Stomach (tissue), 4 donors: ENCODE data around the gene KCTD13.

Experiments
- EP300 ChIP-seq: sonication (generic); formaldehyde crosslinking; IDR thresholded peaks from one replicate; pipeline ENCODE4 v1.6.1; 2017; ENCODE audit warnings: antibody characterized with exemption
- POLR2A ChIP-seq, 4 donors: fragments of 450-650 bp; IDR thresholded peaks; one replicate each; pipeline ENCODE4 v1.6.1; 2016; ENCODE audit warnings: antibody characterized with exemption in 4 of 4, control low read depth in 2 of 4, mild to moderate bottlenecking in 1 of 4, moderate library complexity in 1 of 4
- POLR2AphosphoS5 ChIP-seq, 3 donors: sonication (generic); formaldehyde crosslinking; IDR thresholded peaks; one replicate each; pipeline ENCODE4 v1.6.1; 2016; ENCODE audit warnings: antibody characterized with exemption in 3 of 3
- TF ChIP-seq, protein P1 (sequence below), 7 experiments: fragments of 450-650 bp in 4 of 7; fragments of 200-600 bp in 3 of 7; sonication (generic) in 3 of 7; IDR thresholded peaks; one replicate each; pipeline ENCODE4 v1.5.1; 2016 to 2019; ENCODE audit warnings: antibody characterized with exemption in 7 of 7, control low read depth in 2 of 7, mild to moderate bottlenecking in 1 of 7

DNA sequence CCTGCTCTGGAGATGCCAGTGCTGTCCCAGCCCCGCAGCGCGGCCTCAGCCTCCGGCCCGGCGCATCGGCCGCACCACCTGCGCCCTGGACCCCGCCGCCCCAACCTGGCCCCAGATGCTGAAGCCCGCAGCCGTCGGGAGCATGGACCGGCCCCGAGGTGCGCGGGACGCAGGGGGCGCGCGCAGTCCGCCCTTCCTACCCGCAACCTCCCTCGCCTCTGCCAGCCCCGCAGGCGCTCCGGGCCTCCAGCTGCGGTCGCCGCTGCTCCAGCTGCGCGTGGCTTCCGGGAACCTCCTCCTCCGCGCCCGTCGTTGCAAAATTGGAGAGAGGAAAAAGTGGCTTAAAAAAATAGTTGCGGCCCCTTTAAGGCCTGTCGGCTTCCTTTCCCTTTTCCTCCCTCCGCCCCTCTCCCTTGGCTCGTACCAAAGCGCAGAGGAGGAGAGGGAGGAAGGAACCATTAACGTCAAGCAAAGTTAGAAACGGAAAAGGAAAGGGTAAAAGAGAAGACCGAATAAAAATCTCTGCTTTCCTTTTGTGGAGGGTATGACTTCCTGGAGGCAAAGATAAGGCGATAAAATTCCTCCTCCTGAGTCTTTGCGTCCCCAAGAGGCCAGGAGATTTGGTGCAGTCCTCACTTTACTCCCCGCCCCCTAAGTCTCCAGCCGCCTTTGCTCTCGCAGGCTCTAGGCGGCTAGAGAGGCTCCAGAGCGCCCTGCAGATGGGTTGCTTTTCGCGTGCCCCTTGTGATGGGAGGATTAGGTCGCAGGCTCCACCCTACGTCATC is 63.0 kb downstream of the KCTD13 start, which contains the start of gene CDIPT:
- TF ChIP-seq EP300 (no peak), POLR2A (IDR thresholded peaks at IDR 0.05) (no peak), POLR2AphosphoS5 (IDR thresholded peaks at IDR 0.05) (peak; percentile 79 to 96 (median 84))
- TF ChIP-seq, protein P1, sequence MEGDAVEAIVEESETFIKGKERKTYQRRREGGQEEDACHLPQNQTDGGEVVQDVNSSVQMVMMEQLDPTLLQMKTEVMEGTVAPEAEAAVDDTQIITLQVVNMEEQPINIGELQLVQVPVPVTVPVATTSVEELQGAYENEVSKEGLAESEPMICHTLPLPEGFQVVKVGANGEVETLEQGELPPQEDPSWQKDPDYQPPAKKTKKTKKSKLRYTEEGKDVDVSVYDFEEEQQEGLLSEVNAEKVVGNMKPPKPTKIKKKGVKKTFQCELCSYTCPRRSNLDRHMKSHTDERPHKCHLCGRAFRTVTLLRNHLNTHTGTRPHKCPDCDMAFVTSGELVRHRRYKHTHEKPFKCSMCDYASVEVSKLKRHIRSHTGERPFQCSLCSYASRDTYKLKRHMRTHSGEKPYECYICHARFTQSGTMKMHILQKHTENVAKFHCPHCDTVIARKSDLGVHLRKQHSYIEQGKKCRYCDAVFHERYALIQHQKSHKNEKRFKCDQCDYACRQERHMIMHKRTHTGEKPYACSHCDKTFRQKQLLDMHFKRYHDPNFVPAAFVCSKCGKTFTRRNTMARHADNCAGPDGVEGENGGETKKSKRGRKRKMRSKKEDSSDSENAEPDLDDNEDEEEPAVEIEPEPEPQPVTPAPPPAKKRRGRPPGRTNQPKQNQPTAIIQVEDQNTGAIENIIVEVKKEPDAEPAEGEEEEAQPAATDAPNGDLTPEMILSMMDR (IDR thresholded peaks at IDR 0.05), result peak in 5 of 7 experiments; percentile 45 to 76 (median 52)
